Caco-2 (cell line): ENCODE measurements around the gene UCP2. TPM values are rescaled to one million over a fixed set of nuclear protein-coding genes. Genes with fewer than 3 reads are reported as not detected.

ENCODE experiments used
- BruUV-seq: library from RNA; stranded (reverse); fragments of 400-500 nt; replicated peaks from 2 replicates; lab custom pipeline; 2021; lab: Mats Ljungman, UMichigan
- CTCF ChIA-PET: fragments of 300-600 bp; sonication (Branson Sonifier 250); formaldehyde crosslinking; loops from one replicate; lab custom pipeline; 2022; ENCODE audit warnings: antibody characterized with exemption; lab: Charles Lee
- POLR2A ChIA-PET: fragments of 300-600 bp; sonication (Branson Sonifier 250); formaldehyde crosslinking; loops from one replicate; lab custom pipeline; 2022; ENCODE audit warnings: antibody characterized with exemption; lab: Charles Lee
- DNase-seq, 2 experiments: peaks; one replicate each; pipeline versions ENCODE4 v3.0.0 to v3.0.0-alpha.2; 2020 to 2022
- H3K27me3 ChIP-seq: replicated peaks from 2 replicates; pipeline ENCODE4 v1.6.0; 2011; ENCODE audit warnings: low read length; ENCODE audit not compliant: control insufficient read depth, insufficient read depth
- H3K36me3 ChIP-seq: 2 replicates; pipeline ENCODE4 v1.5.1; 2011; ENCODE audit warnings: low read length; ENCODE audit not compliant: control insufficient read depth, insufficient read depth
- H3K4me1 ChIP-seq: fragments of 250-450 bp; sonication (Bioruptor Pico); 2 replicates; pipeline ENCODE4 v1.5.1; 2020; ENCODE audit warnings: mild to moderate bottlenecking
- H3K4me3 ChIP-seq: 2 replicates; pipeline ENCODE4 v1.5.1; 2011; ENCODE audit warnings: low read depth, mild to moderate bottlenecking, control low read depth, low read length
- H3K9me3 ChIP-seq: fragments of 250-450 bp; sonication (Bioruptor Pico); 2 replicates; pipeline ENCODE4 v1.5.1; 2020; ENCODE audit warnings: mild to moderate bottlenecking, moderate library complexity
- H3K27ac Mint-ChIP-seq: one replicate; pipeline ENCODE4 v1.8.0; 2022; ENCODE audit warnings: mixed read lengths; ENCODE audit not compliant: unreplicated experiment
- H3K27me3 Mint-ChIP-seq: one replicate; pipeline ENCODE4 v1.8.0; 2022; ENCODE audit warnings: mixed read lengths; ENCODE audit not compliant: insufficient read depth, unreplicated experiment
- H3K36me3 Mint-ChIP-seq: one replicate; pipeline ENCODE4 v1.8.0; 2022; ENCODE audit warnings: mild to moderate bottlenecking, mixed read lengths; ENCODE audit not compliant: insufficient read depth, unreplicated experiment
- H3K4me1 Mint-ChIP-seq: one replicate; pipeline ENCODE4 v1.8.0; 2022; ENCODE audit warnings: low read depth, mixed read lengths; ENCODE audit not compliant: unreplicated experiment
- H3K4me3 Mint-ChIP-seq: one replicate; pipeline ENCODE4 v1.8.0; 2022; ENCODE audit warnings: mild to moderate bottlenecking, moderate library complexity, mixed read lengths; ENCODE audit not compliant: unreplicated experiment
- H3K9me3 Mint-ChIP-seq: one replicate; pipeline ENCODE4 v1.8.0; 2022; ENCODE audit warnings: mixed read lengths; ENCODE audit not compliant: unreplicated experiment
- CTCF ChIP-seq, 2 experiments: fragments of 200-600 bp in 1 of 2; IDR thresholded peaks; 1 replicate in 1 of 2; 2 replicates in 1 of 2; pipeline versions ENCODE4 v1.5.1 to v1.8.0; 2011 to 2022; ENCODE audit warnings: antibody characterized with exemption in 1 of 2, control low read depth in 1 of 2, inconsistent platforms in 1 of 2, low read depth in 1 of 2, low read length in 1 of 2, mild to moderate bottlenecking in 1 of 2, moderate library complexity in 1 of 2; ENCODE audit not compliant: insufficient read depth in 1 of 2, severe bottlenecking in 1 of 2, unreplicated experiment in 1 of 2
- intact Hi-C: fragments of 100-400 bp; cut with micrococcal nuclease; formaldehyde crosslinking; loops from one replicate; pipeline ENCODE4 v1.10.0; 2022; ENCODE audit not compliant: unreplicated experiment
- total RNA-seq: library from RNA; stranded (reverse); gene quantifications from 2 replicates; pipeline ENCODE4 v1.2.3, GENCODE V29; 2022

UCP2 gene
- total RNA-seq, 1 experiment from 2014 or later = 144 TPM

- Histone ChIP-seq H3K4me1 (peaks cover 10% of the 10 kb centered on the region), H3K27me3 (no peaks in the 10 kb centered on the region), H3K9me3 (no peaks in the 10 kb centered on the region), H3K4me3 (no peak overlapping the region), H3K36me3 (no peaks in the 10 kb centered on the region)
- no peak for TF ChIP-seq CTCF (IDR thresholded peaks at IDR 0.05; ENCODE audit: insufficient read depth in 1 of 2, low read depth in 1 of 2, low read length in 1 of 2, severe bottlenecking in 1 of 2, unreplicated experiment in 1 of 2)
- no peak overlapping the region for H3K27ac Mint-ChIP-seq
- CTCF ChIA-PET = no interaction called here
- no TSS peak for BruUV-seq
- H3K9me3 Mint-ChIP-seq = no peaks in the 10 kb centered on the region
- no peaks in the 10 kb centered on the region for H3K36me3 Mint-ChIP-seq
- H3K27me3 Mint-ChIP-seq = no peaks in the 10 kb centered on the region
- no peak for DNase-seq
- intact Hi-C loops = no loop called here
- no peak overlapping the region for H3K4me3 Mint-ChIP-seq
- POLR2A ChIA-PET = no interaction called here
- H3K4me1 Mint-ChIP-seq = peaks cover 10% of the 10 kb centered on the region
Measured at GRCh38 chr11:74025467-74026166, 43.0 kb upstream of the UCP2 start.

DNA sequence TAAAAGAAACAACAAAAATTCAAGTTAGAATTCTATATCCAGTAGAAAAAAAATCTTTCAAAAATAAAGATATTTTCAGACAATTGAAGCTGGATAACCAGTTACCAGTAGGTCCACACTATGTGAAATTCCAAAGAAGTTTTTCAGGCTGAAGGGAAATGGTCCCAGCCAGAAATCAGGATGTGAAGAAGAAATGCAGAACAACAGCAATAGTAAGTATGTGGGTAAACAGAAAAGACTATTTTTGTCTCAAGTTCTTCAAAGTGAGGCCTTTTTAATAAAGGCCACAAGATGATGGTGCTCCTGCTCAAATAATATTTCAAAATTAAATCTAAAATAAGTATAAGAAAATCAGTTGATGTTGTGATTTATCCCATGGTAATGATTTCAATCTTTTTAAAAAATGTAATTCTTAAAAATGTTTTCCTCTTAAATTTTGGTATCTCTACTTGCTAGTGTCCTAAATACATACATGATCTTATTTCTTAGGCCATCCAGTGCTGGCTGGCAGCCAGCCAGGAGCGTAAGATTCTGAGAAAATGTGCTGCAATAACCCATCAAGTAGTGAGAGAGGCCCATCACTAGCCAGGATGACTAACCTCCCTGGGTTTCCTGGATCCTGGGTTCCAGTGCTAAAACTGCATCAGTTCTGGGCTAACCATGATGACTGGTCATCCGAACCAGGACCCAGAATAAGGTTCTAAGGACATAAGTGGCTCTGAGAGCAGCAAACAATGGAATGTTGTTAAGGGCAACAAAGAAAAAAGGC lies 41.8 kb upstream of the UCP2 start:
- no peaks in the 10 kb centered on the region for H3K9me3 Mint-ChIP-seq
- ChIA-PET CTCF (no interaction called here), POLR2A (no interaction called here)
- H3K27me3 Mint-ChIP-seq = no peaks in the 10 kb centered on the region
- Histone ChIP-seq H3K9me3 (no peaks in the 10 kb centered on the region), H3K27me3 (no peaks in the 10 kb centered on the region), H3K4me3 (no peak overlapping the region), H3K36me3 (no peaks in the 10 kb centered on the region), H3K4me1 (peaks cover 17% of the 10 kb centered on the region)
- intact Hi-C loops = no loop called here
- H3K4me3 Mint-ChIP-seq = no peak overlapping the region
- no peak for DNase-seq
- no peak overlapping the region for H3K27ac Mint-ChIP-seq
- no peaks in the 10 kb centered on the region for H3K36me3 Mint-ChIP-seq
- TF ChIP-seq CTCF (IDR thresholded peaks at IDR 0.05; ENCODE audit: insufficient read depth in 1 of 2, low read depth in 1 of 2, low read length in 1 of 2, severe bottlenecking in 1 of 2, unreplicated experiment in 1 of 2) = no peak
- H3K4me1 Mint-ChIP-seq = peaks cover 10% of the 10 kb centered on the region
- no TSS peak for BruUV-seq

- H3K36me3 Mint-ChIP-seq = no peaks in the 10 kb centered on the region
- Histone ChIP-seq H3K36me3 (no peaks in the 10 kb centered on the region), H3K4me3 (no peak overlapping the region), H3K4me1 (peaks cover 28% of the 10 kb centered on the region), H3K9me3 (no peaks in the 10 kb centered on the region), H3K27me3 (no peaks in the 10 kb centered on the region)
- no peaks in the 10 kb centered on the region for H3K9me3 Mint-ChIP-seq
- no TSS peak for BruUV-seq
- no peak for DNase-seq
- no peak overlapping the region for H3K4me3 Mint-ChIP-seq
- CTCF ChIA-PET = no interaction called here
- no peaks in the 10 kb centered on the region for H3K27me3 Mint-ChIP-seq
- POLR2A ChIA-PET = no interaction called here
- intact Hi-C loops = no loop called here
- H3K27ac Mint-ChIP-seq = no peak overlapping the region
- H3K4me1 Mint-ChIP-seq = peaks cover 10% of the 10 kb centered on the region
- no peak for TF ChIP-seq CTCF (IDR thresholded peaks at IDR 0.05; ENCODE audit: insufficient read depth in 1 of 2, low read depth in 1 of 2, low read length in 1 of 2, severe bottlenecking in 1 of 2, unreplicated experiment in 1 of 2)
Measured at GRCh38 chr11:74023276-74023675, 40.6 kb upstream of the UCP2 start.
